ENCODE results near the gene EFCAB6.
"Not testable (repeated sequence)": the region's sequence is repeated elsewhere in the genome, so short reads cannot be mapped to it uniquely, and the experiment has no call there.

EFCAB6 gene

DNA sequence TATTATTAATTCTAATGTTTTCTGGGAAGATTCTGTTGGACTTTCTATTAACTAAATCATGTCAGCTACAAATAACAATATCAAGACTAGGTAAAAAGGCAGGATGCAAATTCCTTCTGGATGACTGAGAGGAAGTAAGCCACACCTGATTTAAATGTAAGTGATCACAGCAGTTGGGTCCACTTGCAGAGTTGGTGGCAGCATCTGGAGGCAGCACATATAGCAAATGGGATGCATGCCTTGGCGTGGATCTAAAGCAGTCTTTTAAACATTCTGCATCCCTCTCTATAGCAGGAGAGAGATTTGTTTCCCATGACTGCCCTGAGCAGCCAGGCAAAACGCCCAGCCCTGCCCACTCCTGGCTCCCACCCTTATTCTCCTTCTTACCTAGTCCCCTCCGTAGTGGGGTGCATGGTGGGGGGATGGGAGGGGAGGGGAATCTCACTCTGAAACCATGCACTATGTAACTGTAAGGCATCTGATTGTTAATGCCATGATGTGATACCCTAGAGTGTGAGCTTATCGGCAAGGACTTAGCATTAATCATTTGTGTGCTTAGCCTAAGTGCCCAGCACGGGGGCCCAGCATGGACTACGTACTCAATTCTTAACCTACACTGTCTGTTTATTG, 130.3 kb downstream of the EFCAB6 start:
- H3K4me3 ChIP-seq (replicated peaks in 1 of 2; ENCODE audit: low read depth in 2 of 2, low read length in 2 of 2), result no peak overlapping the region
- DNase-seq (ENCODE audit: low read depth in 2 of 2), result no peak
- TF ChIP-seq CTCF (IDR thresholded peaks at IDR 0.05; ENCODE audit: low read depth, low read length), result no peak

DNA sequence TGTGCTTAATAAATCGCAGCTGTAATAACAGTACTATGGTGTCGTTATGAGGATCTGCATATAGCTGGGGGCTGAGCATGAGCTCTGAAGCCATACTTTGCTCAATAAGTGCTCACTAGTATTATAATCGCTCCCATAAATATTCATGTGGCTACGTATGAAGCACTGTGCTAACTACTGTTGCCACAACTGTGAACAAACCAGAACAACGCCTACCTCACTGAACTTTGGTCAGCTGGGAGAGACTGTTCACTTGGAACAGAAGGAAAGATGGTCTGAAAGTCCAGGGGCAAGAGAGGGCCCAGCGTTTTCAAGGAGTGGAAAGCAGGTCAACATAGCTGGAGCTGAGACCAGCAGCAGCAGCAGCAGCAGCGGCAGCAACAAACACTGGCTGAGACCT, 141.6 kb downstream of the EFCAB6 start:
- TF ChIP-seq CTCF (IDR thresholded peaks at IDR 0.05; ENCODE audit: low read depth, low read length), result no peak
- DNase-seq (ENCODE audit: low read depth in 2 of 2), result no peak
- no peak overlapping the region for H3K4me3 ChIP-seq (replicated peaks in 1 of 2; ENCODE audit: low read depth in 2 of 2, low read length in 2 of 2)

- H3K4me3 ChIP-seq (replicated peaks in 1 of 2; ENCODE audit: low read depth in 2 of 2, low read length in 2 of 2), result no peak overlapping the region
- TF ChIP-seq CTCF (IDR thresholded peaks at IDR 0.05; ENCODE audit: low read depth, low read length), result no peak
- DNase-seq (ENCODE audit: low read depth in 2 of 2), result no peak
These were observed 142.9 kb downstream of the EFCAB6 start for GRCh38 chr22:43669190-43669589.

- no peak for TF ChIP-seq CTCF (IDR thresholded peaks at IDR 0.05; ENCODE audit: low read depth, low read length)
- DNase-seq (ENCODE audit: low read depth in 2 of 2), result no peak
- no peak overlapping the region for H3K4me3 ChIP-seq (replicated peaks in 1 of 2; ENCODE audit: low read depth in 2 of 2, low read length in 2 of 2)
These were observed 144.4 kb downstream of the EFCAB6 start for GRCh38 chr22:43667656-43668055.

GRCh38 chr22:43666457-43666856, 145.6 kb downstream of the EFCAB6 start:
- no peak overlapping the region for H3K4me3 ChIP-seq (replicated peaks in 1 of 2; ENCODE audit: low read depth in 2 of 2, low read length in 2 of 2)
- DNase-seq (ENCODE audit: low read depth in 2 of 2), result peak in 1 of 2 donors; percentile 5
- no peak for TF ChIP-seq CTCF (IDR thresholded peaks at IDR 0.05; ENCODE audit: low read depth, low read length)

GRCh38 chr22:43658823-43659222, 153.3 kb downstream of the EFCAB6 start:
- H3K4me3 ChIP-seq (replicated peaks in 1 of 2; ENCODE audit: low read depth in 2 of 2, low read length in 2 of 2), result no peak overlapping the region
- no peak for DNase-seq (ENCODE audit: low read depth in 2 of 2)

DNA sequence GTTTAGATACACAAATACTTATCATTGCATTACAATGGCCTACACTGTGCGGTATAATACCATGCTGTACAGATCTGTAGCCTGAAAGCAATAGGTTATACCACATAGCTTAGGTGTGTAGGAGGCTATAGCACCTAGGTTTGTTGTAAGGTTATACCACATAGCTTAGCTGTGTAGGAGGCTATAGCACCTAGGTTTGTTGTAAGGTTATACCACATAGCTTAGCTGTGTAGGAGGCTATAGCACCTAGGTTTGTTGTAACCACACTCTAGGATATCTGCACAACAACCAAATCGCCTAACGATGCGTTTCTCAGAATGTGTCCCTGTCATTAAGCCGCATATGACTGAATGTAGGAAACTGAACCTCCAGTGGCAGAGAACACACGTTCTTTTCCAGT, 155.5 kb downstream of the EFCAB6 start:
- DNase-seq (ENCODE audit: low read depth in 2 of 2); H3K4me3 ChIP-seq (replicated peaks in 1 of 2; ENCODE audit: low read depth in 2 of 2, low read length in 2 of 2): not testable (repeated sequence)

More at GRCh38 chr22:43658823-43659222, 153.3 kb downstream of the EFCAB6 start:
- TF ChIP-seq CTCF (IDR thresholded peaks at IDR 0.05; ENCODE audit: low read depth, low read length), result no peak

All from cardiac fibroblast (primary cell).